T-helper 9 cell (primary cell): Measurements from ENCODE around the gene PTPRD.

ENCODE experiments used
- DNase-seq: peaks from one replicate; pipeline ENCODE4 v3.0.0-alpha.2; 2020

Gene PTPRD

GRCh38 chr9:10146517-10147331, 466.1 kb downstream of the PTPRD start:
- DNase-seq = no peak

GRCh38 chr9:10144355-10144754, 468.4 kb downstream of the PTPRD start:
- no peak for DNase-seq

GRCh38 chr9:10135553-10135952, 477.2 kb downstream of the PTPRD start:
- no peak for DNase-seq

- DNase-seq = no peak
Measured at GRCh38 chr9:10134266-10134665, 478.5 kb downstream of the PTPRD start.

GRCh38 chr9:10130061-10130675, 482.6 kb downstream of the PTPRD start:
- DNase-seq = no peak

GRCh38 chr9:10127867-10128266, 484.9 kb downstream of the PTPRD start:
- DNase-seq = no peak

- no peak for DNase-seq
Measured at GRCh38 chr9:10112798-10113197, 500.0 kb downstream of the PTPRD start.

- no peak for DNase-seq
Measured at GRCh38 chr9:10112070-10112469, 500.7 kb downstream of the PTPRD start.

- no peak for DNase-seq
Measured at GRCh38 chr9:10108815-10109214, 504.0 kb downstream of the PTPRD start.

GRCh38 chr9:10104774-10105173, 508.0 kb downstream of the PTPRD start:
- DNase-seq = no peak

GRCh38 chr9:10095208-10095607, 517.6 kb downstream of the PTPRD start:
- no peak for DNase-seq

- no peak for DNase-seq
Measured at GRCh38 chr9:10094563-10094962, 518.2 kb downstream of the PTPRD start.

- no peak for DNase-seq
Measured at GRCh38 chr9:10080012-10080411, 532.8 kb downstream of the PTPRD start.

- no peak for DNase-seq
Measured at GRCh38 chr9:10079284-10079964, 533.4 kb downstream of the PTPRD start.

- DNase-seq = no peak
Measured at GRCh38 chr9:10071579-10071978, 541.2 kb downstream of the PTPRD start.

- no peak for DNase-seq
Measured at GRCh38 chr9:10062629-10063395, 550.0 kb downstream of the PTPRD start.

- DNase-seq = no peak
Measured at GRCh38 chr9:10059044-10059443, 553.8 kb downstream of the PTPRD start.

GRCh38 chr9:10055886-10056395, 556.9 kb downstream of the PTPRD start:
- DNase-seq = no peak

- no peak for DNase-seq
Measured at GRCh38 chr9:10054456-10054855, 558.3 kb downstream of the PTPRD start.

- DNase-seq = no peak
Measured at GRCh38 chr9:10052916-10053315, 559.9 kb downstream of the PTPRD start.

GRCh38 chr9:10052181-10052580, 560.6 kb downstream of the PTPRD start:
- DNase-seq = no peak

- DNase-seq = no peak
Measured at GRCh38 chr9:10050016-10050415, 562.8 kb downstream of the PTPRD start.

- DNase-seq = no peak
Measured at GRCh38 chr9:10048994-10049393, 563.8 kb downstream of the PTPRD start.
